Keratinocyte (primary cell): ENCODE measurements around the gene HIVEP1. TPM values are rescaled to one million over a fixed set of nuclear protein-coding genes. Genes with fewer than 3 reads are reported as not detected.

Experiments used
- DNase-seq: peaks from one replicate; pipeline ENCODE4 v3.0.0-alpha.2; 2011; ENCODE audit warnings: low read depth, missing footprints, low spot score
- FAIRE-seq: peaks from 2 replicates; lab custom pipeline; 2011; peaks lifted over from hg19 to GRCh38; lab: Jason Lieb, UNC
- H2AFZ ChIP-seq: 2 replicates; pipeline ENCODE4 v1.6.0; 2012; ENCODE audit warnings: low read length, control low read depth, inconsistent platforms; ENCODE audit not compliant: control insufficient read depth
- H3K27ac ChIP-seq: 2 replicates; pipeline ENCODE4 v1.5.1; 2011; ENCODE audit warnings: low read length; ENCODE audit not compliant: control insufficient read depth, insufficient read depth
- H3K27me3 ChIP-seq: 3 replicates; pipeline ENCODE4 v1.6.0; 2011; ENCODE audit warnings: low read length; ENCODE audit not compliant: control insufficient read depth, insufficient read depth; ENCODE audit errors: extremely low read depth
- H3K36me3 ChIP-seq, 2 experiments: 2 replicates in 1 of 2; 3 replicates in 1 of 2; pipeline ENCODE4 v1.5.1; 2011; ENCODE audit warnings: low read length in 2 of 2, mild to moderate bottlenecking in 1 of 2; ENCODE audit not compliant: control insufficient read depth in 2 of 2, insufficient read depth in 2 of 2; ENCODE audit errors: extremely low read depth in 1 of 2
- H3K4me1 ChIP-seq: 3 replicates; pipeline ENCODE4 v1.5.1; 2011; ENCODE audit warnings: low read length; ENCODE audit not compliant: control insufficient read depth, insufficient read depth; ENCODE audit errors: extremely low read depth
- H3K4me2 ChIP-seq: 3 replicates; pipeline ENCODE4 v1.6.0; 2011; ENCODE audit warnings: low read depth, low read length; ENCODE audit not compliant: control insufficient read depth, insufficient read depth; ENCODE audit errors: extremely low read depth
- H3K4me3 ChIP-seq, 3 experiments: fragments of 200-600 bp in 1 of 3; sonication (generic) in 1 of 3; 2 replicates in 2 of 3; 3 replicates in 1 of 3; pipeline ENCODE4 v1.5.1; 2011 to 2016; ENCODE audit warnings: low read length in 3 of 3, mild to moderate bottlenecking in 3 of 3, control low read depth in 2 of 3, inconsistent platforms in 1 of 3, low read depth in 1 of 3, mixed read lengths in 1 of 3, mixed run types in 1 of 3, moderate library complexity in 1 of 3; ENCODE audit not compliant: control insufficient read depth in 2 of 3, insufficient read depth in 2 of 3; ENCODE audit errors: extremely low read depth in 1 of 3
- H3K79me2 ChIP-seq: 2 replicates; pipeline ENCODE4 v1.6.0; 2012; ENCODE audit warnings: low read length; ENCODE audit not compliant: control insufficient read depth, insufficient read depth
- H3K9ac ChIP-seq: 3 replicates; pipeline ENCODE4 v1.6.0; 2011; ENCODE audit warnings: low read length; ENCODE audit not compliant: control insufficient read depth, insufficient read depth; ENCODE audit errors: extremely low read depth
- H3K9me1 ChIP-seq: 3 replicates; pipeline ENCODE4 v1.6.0; 2011; ENCODE audit warnings: low read length; ENCODE audit not compliant: control insufficient read depth, insufficient read depth; ENCODE audit errors: extremely low read depth
- H3K9me3 ChIP-seq: 2 replicates; pipeline ENCODE4 v1.5.1; 2012; ENCODE audit warnings: low read depth, low read length; ENCODE audit not compliant: control insufficient read depth
- H4K20me1 ChIP-seq: 3 replicates; pipeline ENCODE4 v1.6.0; 2011; ENCODE audit warnings: low read length; ENCODE audit not compliant: control insufficient read depth, insufficient read depth; ENCODE audit errors: extremely low read depth
- EZH2 ChIP-seq: IDR thresholded peaks from one replicate; pipeline ENCODE4 v1.6.1; 2012; ENCODE audit warnings: inconsistent platforms, mild to moderate bottlenecking, low read length, moderate library complexity
- dilution Hi-C: fragments of 300-500 bp; cut with MboI; formaldehyde crosslinking; loops from one replicate; pipeline ENCODE4 v1.7.0; 2020; ENCODE audit warnings: low sequenced_read_pairs; ENCODE audit not compliant: extremely low pct_ligation_motif_present
- polyA plus RNA-seq, 5 experiments: library from polyadenylated mRNA; depleted of rRNA in 3 of 5; stranded (reverse) in 3 of 5; stranded (forward) in 1 of 5; unstranded in 1 of 5; fragments of >200 nt; gene quantifications; 1 replicate in 1 of 5; 2 replicates in 3 of 5; 3 replicates in 1 of 5; pipeline versions ENCODE4 v1.2.1 to v1.2.3, GENCODE V29; 2011 to 2012; ENCODE audit warnings: missing spikeins in 2 of 5, low read depth in 1 of 5, low replicate concordance in 1 of 5
- TF ChIP-seq, protein P1 (sequence below), 3 experiments: IDR thresholded peaks in 1 of 3; conservative IDR thresholded peaks in 1 of 3; optimal IDR thresholded peaks in 1 of 3; 2 replicates in 2 of 3; 3 replicates in 1 of 3; pipeline versions ENCODE3 to v1.5.1; 2011; ENCODE audit warnings: low read length in 3 of 3, mild to moderate bottlenecking in 3 of 3, moderate library complexity in 2 of 3, control low read depth in 1 of 3, inconsistent platforms in 1 of 3; ENCODE audit not compliant: insufficient read depth in 2 of 3; ENCODE audit errors: extremely low read depth in 1 of 3

The HIVEP1 gene
- polyA plus RNA-seq, 1 donor (not counting 4 experiments of a cell fraction or from before 2014, with no cell fraction given), result 13.7 TPM

DNA sequence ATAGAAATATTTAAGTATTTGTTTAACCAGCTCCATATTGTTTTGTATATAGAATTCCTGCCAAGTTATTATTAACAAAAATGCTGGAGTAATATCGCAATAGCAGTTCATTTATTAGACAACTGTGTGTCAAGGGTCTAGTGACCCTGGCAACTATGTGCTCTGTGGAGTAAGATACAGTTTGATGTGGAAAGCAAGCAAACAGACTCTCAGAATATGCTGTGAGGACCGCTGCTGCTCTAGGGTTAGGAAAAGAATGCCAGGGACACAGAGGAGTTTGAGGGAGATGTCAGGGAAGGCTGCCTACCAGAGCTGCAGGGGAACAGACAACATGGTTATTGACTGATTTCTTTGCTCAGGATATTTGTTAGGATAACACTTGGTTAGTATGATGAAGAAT is 71.2 kb downstream of the HIVEP1 start:
- no peak for DNase-seq
- Histone ChIP-seq H3K79me2 (peaks cover 21% of the 10 kb centered on the region), H3K27me3 (no peaks in the 10 kb centered on the region), H3K4me1 (no peaks in the 10 kb centered on the region), H2AFZ (no peak overlapping the region), H3K4me2 (no peak overlapping the region), H3K4me3 (no peak overlapping the region), H3K36me3 (peaks cover 1 to 2% of the 10 kb centered on the region in 2 experiments), H3K9me1 (no peaks in the 10 kb centered on the region), H4K20me1 (peaks cover 11% of the 10 kb centered on the region), H3K9me3 (no peaks in the 10 kb centered on the region), H3K9ac (no peak overlapping the region), H3K27ac (no peak overlapping the region)
- no peak for TF ChIP-seq EZH2
- TF ChIP-seq, protein P1, sequence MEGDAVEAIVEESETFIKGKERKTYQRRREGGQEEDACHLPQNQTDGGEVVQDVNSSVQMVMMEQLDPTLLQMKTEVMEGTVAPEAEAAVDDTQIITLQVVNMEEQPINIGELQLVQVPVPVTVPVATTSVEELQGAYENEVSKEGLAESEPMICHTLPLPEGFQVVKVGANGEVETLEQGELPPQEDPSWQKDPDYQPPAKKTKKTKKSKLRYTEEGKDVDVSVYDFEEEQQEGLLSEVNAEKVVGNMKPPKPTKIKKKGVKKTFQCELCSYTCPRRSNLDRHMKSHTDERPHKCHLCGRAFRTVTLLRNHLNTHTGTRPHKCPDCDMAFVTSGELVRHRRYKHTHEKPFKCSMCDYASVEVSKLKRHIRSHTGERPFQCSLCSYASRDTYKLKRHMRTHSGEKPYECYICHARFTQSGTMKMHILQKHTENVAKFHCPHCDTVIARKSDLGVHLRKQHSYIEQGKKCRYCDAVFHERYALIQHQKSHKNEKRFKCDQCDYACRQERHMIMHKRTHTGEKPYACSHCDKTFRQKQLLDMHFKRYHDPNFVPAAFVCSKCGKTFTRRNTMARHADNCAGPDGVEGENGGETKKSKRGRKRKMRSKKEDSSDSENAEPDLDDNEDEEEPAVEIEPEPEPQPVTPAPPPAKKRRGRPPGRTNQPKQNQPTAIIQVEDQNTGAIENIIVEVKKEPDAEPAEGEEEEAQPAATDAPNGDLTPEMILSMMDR (optimal IDR thresholded peaks at IDR 0.05 in 1 of 3, IDR thresholded peaks at IDR 0.05 in 1 of 3, conservative IDR thresholded peaks at IDR 0.05 in 1 of 3; ENCODE audit: extremely low read depth in 1 of 3, insufficient read depth in 2 of 3, low read length in 3 of 3), result no peak
- dilution Hi-C loops, result no loop called here
- no peak for FAIRE-seq

DNA sequence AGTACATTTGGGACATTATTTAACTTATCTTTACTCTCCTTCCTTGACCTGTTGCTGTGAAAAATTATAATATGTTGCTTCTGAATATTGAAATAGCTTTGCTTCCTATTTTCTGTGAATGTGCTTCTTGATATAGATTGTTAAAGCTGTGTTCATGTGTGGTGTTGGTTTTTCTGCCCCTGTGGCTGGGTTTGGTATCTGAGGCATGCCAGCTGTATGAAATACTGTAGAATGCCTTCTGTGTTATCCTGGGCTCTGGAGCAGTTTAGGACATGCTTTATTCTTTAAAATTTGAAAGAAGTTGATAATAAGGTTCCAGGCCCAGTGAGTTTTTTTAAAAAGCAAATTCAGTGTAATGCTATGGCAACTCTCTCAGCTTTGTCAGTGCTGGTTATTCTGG is 71.7 kb downstream of the HIVEP1 start:
- Histone ChIP-seq H2AFZ (no peak overlapping the region), H3K79me2 (peaks cover 19% of the 10 kb centered on the region), H3K9me1 (no peaks in the 10 kb centered on the region), H4K20me1 (peaks cover 9% of the 10 kb centered on the region), H3K36me3 (peaks cover 0 to 2% of the 10 kb centered on the region in 2 experiments), H3K9me3 (no peaks in the 10 kb centered on the region), H3K9ac (no peak overlapping the region), H3K4me3 (no peak overlapping the region), H3K4me1 (no peaks in the 10 kb centered on the region), H3K27ac (no peak overlapping the region), H3K27me3 (no peaks in the 10 kb centered on the region), H3K4me2 (no peak overlapping the region)
- dilution Hi-C loops, result no loop called here
- TF ChIP-seq, protein P1 (optimal IDR thresholded peaks at IDR 0.05 in 1 of 3, IDR thresholded peaks at IDR 0.05 in 1 of 3, conservative IDR thresholded peaks at IDR 0.05 in 1 of 3; ENCODE audit: extremely low read depth in 1 of 3, insufficient read depth in 2 of 3, low read length in 3 of 3), result no peak
- TF ChIP-seq EZH2, result no peak
- no peak for FAIRE-seq
- no peak for DNase-seq
